ENCODE measurements around the gene TNPO2.
A peak's percentile ranks its signal among the peaks of the same experiment; 100 is the strongest.
"Not testable (repeated sequence)": the region's sequence is repeated elsewhere in the genome, so short reads cannot be mapped to it uniquely, and the experiment has no call there.

The TNPO2 gene

GRCh38 chr19:12705169-12705568 lies 18.6 kb downstream of the TNPO2 start:
- no peak for DNase-seq

- peak; percentile 44 to 59 for DNase-seq
Measured at GRCh38 chr19:12703046-12703445, 20.7 kb downstream of the TNPO2 start.

- DNase-seq: no peak
Measured at GRCh38 chr19:12701596-12702282, 22.0 kb downstream of the TNPO2 start.

GRCh38 chr19:12698138-12698537 lies 25.6 kb downstream of the TNPO2 start:
- no peak for DNase-seq

DNA sequence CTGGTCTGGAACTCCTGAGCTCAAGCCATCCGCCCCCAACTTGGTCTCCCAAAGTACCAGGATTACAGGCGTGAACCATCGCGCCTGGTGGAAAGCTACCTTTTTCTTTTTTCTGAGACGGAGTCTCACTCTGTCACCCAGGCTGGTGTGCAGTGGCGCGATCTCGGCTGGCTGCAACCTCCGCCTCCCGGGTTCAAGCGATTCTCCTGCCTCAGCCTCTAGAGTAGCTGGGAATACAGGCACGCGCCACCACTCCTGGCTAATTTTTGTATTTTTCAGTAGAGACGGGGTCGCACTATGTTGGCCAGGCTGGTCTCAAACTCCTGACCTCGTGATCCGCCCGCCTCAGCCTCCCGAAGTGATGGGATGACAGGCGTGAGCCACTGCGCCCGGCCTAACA lies 26.3 kb downstream of the TNPO2 start:
- DNase-seq: not testable (repeated sequence)

- DNase-seq: peak; percentile 88 to 89
Measured at GRCh38 chr19:12696366-12697335, 27.1 kb downstream of the TNPO2 start, which contains the start of gene FBXW9. FBXW9 (minus strand) TSS chr19:12696631; CDS start chr19:12696581, 50 bp downstream.

- DNase-seq: no peak
Measured at GRCh38 chr19:12695997-12696365, 27.8 kb downstream of the TNPO2 start.

DNA sequence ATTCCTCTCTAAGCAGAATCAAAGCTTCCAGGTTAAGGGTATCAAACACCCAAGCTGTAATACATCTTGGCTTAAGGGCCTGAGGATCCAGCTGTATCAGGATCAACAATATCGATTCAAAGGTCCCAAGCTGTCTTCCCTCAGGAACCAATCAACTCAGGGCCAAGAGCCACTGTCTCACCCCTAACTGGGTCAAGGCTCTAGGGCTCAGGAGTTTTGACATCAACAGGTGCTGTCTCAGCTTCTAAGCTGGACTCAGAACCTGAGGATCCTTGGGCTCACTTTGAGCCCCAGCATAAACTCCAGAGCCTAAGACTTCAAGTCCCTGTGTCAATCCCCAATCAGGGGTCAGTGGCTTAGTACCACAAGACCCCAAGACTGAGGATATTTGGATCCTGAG lies 28.2 kb downstream of the TNPO2 start:
- no peak for DNase-seq

DNA sequence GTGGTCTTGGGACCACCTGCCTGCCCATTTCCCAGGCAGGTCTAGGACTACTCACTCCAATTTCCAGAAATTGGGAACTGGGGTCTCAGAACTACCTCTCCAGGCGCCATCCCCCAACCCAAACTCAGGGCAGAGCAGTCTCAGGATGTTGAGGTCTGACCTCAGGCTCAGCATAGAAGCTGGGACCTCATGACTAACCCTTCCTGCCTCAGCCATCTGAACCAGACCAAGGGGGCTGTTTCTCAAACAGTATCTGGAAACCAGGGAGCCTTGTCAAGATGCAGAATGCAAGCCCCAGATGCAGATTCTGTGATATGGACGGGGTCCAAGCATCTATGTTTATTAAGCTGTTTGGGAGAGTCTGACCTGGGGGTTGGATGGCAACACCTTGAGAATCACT lies 28.6 kb downstream of the TNPO2 start:
- peak; percentile 19 to 52 for DNase-seq

GRCh38 chr19:12694641-12695040 lies 29.1 kb downstream of the TNPO2 start:
- DNase-seq: no peak

GRCh38 chr19:12692960-12693359 lies 30.8 kb downstream of the TNPO2 start:
- DNase-seq: no peak

DNA sequence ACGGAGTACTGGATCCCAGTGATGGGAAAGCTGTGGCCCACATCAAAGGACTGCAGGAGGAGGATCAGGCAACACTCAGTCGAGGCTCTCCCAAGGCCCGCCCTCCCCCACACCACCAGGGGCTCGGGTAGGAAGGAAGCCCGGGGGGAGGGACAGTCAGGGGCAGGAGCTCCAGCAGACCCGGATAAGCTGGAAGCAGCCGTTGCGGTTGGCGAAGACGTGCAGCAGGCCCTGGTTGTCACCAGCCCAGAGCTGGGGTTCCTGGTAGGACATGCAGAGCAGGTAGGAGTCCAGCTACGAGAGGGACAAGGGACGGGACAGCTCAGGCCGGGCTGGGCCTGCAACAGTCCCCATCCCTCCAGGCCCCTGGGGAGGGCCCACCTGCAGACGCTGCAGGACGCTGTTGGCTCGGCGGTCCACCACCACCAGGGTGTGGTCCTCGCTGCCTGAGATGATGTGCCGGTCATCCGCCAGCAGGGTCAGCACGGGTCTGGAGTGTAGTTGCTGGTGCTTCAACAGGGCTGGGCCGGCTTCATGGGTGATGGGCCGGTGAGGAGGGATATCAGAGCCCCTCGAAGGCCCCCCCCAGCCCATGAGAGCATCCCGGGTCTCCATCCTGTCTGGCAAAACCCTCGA lies 34.0 kb downstream of the TNPO2 start:
- peak; percentile 94 for DNase-seq

GRCh38 chr19:12689012-12689411 lies 34.7 kb downstream of the TNPO2 start:
- DNase-seq: no peak

DNA sequence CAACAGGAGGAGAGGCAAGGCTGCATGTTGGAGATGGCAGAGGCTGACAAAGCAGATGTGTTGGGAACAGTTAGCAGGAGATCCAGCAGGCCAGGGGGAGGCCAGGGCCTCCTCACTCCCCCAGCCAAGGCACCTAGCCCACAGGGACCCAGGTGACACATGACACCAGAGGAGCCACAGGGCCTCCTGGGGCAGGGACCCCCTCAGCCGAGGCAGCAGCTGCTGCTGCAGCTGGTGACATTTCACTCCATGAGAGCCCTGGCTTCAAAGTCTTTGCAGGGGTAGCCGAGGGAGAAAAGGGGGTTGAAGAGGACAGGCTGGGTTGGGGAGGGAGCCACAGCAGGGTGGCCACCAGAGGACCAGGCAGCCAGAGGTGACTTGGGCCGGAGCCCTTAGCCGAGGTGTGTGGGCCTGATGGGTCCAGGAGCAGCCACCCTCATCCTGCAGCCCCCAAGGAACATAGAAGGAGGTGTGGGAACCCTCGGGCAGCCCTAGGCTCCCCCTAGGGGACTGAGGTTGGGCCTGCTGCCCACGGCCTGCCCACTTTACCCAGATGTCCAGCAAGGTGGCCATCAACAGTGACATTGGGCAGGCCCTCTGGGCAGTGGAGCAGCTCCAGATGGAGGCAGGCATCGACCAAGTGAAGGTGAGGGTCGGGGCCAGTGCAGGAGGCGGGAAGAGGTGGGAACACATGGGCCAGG lies 36.1 kb downstream of the TNPO2 start, which contains the start of gene GNG14:
TSS of gene GNG14 (plus strand) at position 503 of the 701 bp plus-strand sequence. CDS start at position 554, 51 bp downstream.
- no peak for DNase-seq

GRCh38 chr19:12685831-12686230 lies 37.9 kb downstream of the TNPO2 start:
- DNase-seq: no peak

DNA sequence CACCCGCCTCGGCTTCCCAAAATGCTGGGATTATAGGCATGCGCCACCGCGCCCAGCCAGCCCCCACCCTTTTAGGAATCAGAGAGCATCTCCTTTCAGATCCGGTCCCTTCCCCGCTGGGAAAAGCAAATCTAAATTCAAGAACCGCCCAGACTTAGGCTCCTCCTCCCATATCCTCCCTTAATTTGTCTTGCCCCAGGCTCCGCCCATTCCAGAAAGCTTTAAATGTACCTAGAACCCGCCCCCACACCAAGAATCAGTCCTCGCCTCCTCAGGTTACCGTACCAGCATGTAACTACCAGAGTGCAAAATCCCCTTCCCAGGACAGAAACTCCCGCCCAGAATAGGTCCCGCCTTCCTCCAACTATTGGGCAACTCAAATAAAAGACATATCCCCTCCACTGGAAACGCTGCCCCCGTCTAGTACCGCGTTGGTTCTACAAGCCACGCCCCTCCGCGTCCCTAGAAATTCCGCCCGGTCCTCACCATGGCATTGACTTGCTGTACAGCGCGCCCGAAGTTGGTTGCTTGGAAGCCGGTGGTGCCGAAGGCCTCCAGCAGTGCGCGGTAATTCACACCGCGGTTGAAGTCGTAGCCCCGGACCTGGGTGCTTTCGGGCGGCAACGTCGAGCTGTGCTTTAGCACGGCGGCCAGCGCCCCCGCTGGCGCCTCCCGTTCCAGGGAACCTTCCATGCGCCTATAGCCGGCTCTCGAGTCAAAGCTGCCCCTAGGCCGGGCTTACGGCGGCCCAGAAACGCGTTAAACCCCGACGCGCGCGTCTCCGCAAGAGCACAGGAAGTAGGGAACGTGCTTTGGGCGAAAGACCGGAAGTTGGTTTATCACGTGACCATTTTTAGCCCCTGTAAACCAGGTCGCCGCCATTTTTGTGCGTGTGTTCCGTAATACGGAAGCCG lies 42.4 kb downstream of the TNPO2 start, which contains the start of gene DHPS:
TSS of gene DHPS (minus strand) at position 807 of the 914 bp plus-strand sequence. CDS start at position 693, 114 bp downstream.
- DNase-seq: peak; percentile 98 to 99

DNA sequence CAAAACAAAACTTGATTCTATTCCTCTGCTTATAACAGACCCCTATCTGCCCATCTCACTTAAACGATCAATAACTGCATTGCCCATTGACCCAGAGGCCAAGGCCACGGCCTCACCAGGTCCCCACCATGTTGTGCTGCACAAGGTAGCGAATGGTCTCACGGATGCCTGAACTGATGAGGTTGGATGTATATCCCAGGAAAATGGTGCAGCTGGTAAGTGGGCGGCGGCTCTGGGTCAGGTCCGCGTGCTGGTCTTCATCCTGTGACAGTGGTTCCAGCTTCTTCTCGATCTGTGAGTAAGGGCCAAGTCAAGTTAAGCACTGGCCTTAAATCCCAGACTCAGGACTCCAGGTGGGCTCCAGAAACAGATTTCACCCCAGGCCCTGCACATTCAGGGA lies 43.7 kb downstream of the TNPO2 start:
- no peak for DNase-seq

DNA sequence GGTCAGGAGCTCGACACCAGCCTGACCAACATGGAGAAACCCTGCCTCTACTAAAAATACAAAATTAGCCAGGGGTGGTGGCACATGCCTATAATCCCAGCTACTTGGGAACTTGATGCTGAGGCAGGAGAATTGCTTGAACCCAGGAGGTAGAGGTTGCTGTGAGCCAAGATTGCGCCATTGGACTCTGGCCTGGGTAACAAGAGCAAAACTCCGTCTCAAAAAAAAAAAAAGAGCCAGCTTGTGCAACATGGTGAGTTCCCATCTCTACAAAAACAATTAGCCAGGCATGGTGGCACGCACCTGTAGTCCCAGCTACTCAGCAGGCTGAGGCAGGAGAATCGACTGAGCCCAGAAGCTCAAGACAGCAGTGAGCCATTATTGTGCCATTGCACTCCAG lies 45.7 kb downstream of the TNPO2 start:
- DNase-seq: not testable (repeated sequence)

DNA sequence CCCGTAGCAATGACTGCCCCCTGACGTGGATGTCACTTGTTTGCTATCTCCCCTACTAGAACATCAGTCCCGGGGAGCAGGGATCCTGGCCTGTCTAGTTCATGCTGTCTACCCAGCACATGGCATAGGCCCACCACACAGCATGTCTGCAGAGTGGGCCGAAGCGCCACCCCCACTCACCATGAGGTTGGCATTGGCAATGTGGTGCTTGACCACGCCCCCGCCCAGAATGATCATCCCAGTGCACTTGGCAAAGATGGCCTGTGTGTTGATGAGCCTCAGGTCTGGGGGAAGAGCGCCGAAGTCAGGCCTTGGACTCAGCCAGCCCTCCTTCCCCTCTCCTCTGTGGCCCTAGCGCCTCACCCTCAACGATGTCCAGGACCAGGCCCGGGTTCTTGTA lies 46.8 kb downstream of the TNPO2 start:
- DNase-seq: no peak

GRCh38 chr19:12676384-12676792 lies 47.3 kb downstream of the TNPO2 start:
- peak; percentile 71 to 75 for DNase-seq

GRCh38 chr19:12675940-12676339 lies 47.8 kb downstream of the TNPO2 start:
- DNase-seq: no peak
